Gastrocnemius medialis (tissue), 4 donors: Measurements from ENCODE around the gene JMY. TPM values are rescaled to one million over a fixed set of nuclear protein-coding genes. Genes with fewer than 3 reads are reported as not detected.

Source experiments
- ATAC-seq, 2 donors: fragments of 150-250 bp; one replicate each; pipeline ENCODE4 v1.9.1; 2016
- DNase-seq, 2 donors: peaks; one replicate each; pipeline ENCODE4 v3.0.0-alpha.2; 2019
- H3K27ac ChIP-seq, 4 donors: fragments of 200-600 bp; sonication (generic); 1 replicate in 1 of 4; 2 replicates in 3 of 4; pipeline ENCODE4 v1.5.1; 2016 to 2018; ENCODE audit warnings: mild to moderate bottlenecking in 2 of 4, moderate library complexity in 1 of 4
- H3K27me3 ChIP-seq, 3 donors: fragments of 200-600 bp; sonication (generic) in 2 of 3; 1 replicate in 1 of 3; 2 replicates in 2 of 3; pipeline versions ENCODE4 v1.5.1 to v1.6.0; 2016 to 2019; ENCODE audit warnings: mild to moderate bottlenecking in 1 of 3, moderate library complexity in 1 of 3
- H3K36me3 ChIP-seq, 2 donors: fragments of 200-600 bp; sonication (generic) in 1 of 2; one replicate each; pipeline ENCODE4 v1.5.1; 2017 to 2018
- H3K4me1 ChIP-seq, 2 donors: fragments of 200-600 bp; sonication (generic) in 1 of 2; one replicate each; pipeline ENCODE4 v1.5.1; 2016 to 2017; ENCODE audit warnings: mild to moderate bottlenecking in 2 of 2
- H3K4me3 ChIP-seq, 4 donors: fragments of 200-600 bp; sonication (generic) in 3 of 4; 1 replicate in 1 of 4; 2 replicates in 3 of 4; pipeline ENCODE4 v1.5.1; 2016 to 2019; ENCODE audit warnings: mild to moderate bottlenecking in 2 of 4
- H3K9me3 ChIP-seq, 3 donors: fragments of 200-600 bp; sonication (generic) in 2 of 3; 1 replicate in 1 of 3; 2 replicates in 2 of 3; pipeline ENCODE4 v1.5.1; 2016 to 2019
- CTCF ChIP-seq, 5 experiments: fragments of 450-650 bp in 3 of 5; fragments of 200-600 bp in 2 of 5; sonication (generic) in 2 of 5; IDR thresholded peaks in 4 of 5; conservative IDR thresholded peaks in 1 of 5; 1 replicate in 4 of 5; 2 replicates in 1 of 5; pipeline ENCODE4 v1.5.1; 2016 to 2019; ENCODE audit warnings: antibody characterized with exemption in 5 of 5, mild to moderate bottlenecking in 3 of 5, moderate library complexity in 3 of 5
- POLR2A ChIP-seq, 2 donors: fragments of 450-650 bp; IDR thresholded peaks; one replicate each; pipeline ENCODE4 v1.6.1; 2017; ENCODE audit warnings: antibody characterized with exemption in 2 of 2, mild to moderate bottlenecking in 2 of 2, moderate library complexity in 2 of 2
- in situ Hi-C, 4 donors: fragments of 200-750 bp; cut with MboI; loops; one replicate each; pipeline versions ENCODE4 v1.15.0 to v1.8.0; 2017; ENCODE audit warnings: low sequenced_read_pairs in 4 of 4
- intact Hi-C: fragments of 100-400 bp; cut with DNase I; formaldehyde crosslinking; loops from one replicate; pipeline ENCODE4 v1.15.1; 2023; ENCODE audit warnings: low total_unique reads
- total RNA-seq, 4 donors: library from RNA; depleted of rRNA; stranded (reverse); fragments of >200 nt; gene quantifications; one replicate each; pipeline versions ENCODE4 v1.1.0 to v1.2.3, GENCODE V29; 2016

JMY gene
- total RNA-seq, 4 donors from 2014 or later = 11.4 to 26.7 (median 16.8) TPM

- no peaks in the 10 kb centered on the region for H3K36me3 ChIP-seq
- no peaks in the 10 kb centered on the region for H3K9me3 ChIP-seq
- no peaks in the 10 kb centered on the region for H3K27me3 ChIP-seq
- H3K4me3 ChIP-seq = no peak overlapping the region
- in situ Hi-C loops = no loop called here
- intact Hi-C loops = no loop called here
- no peak overlapping the region for H3K27ac ChIP-seq
- DNase-seq = no peak
- no peak for TF ChIP-seq POLR2A (IDR thresholded peaks at IDR 0.05)
- no peak for TF ChIP-seq CTCF (IDR thresholded peaks at IDR 0.05 in 4 of 5, conservative IDR thresholded peaks at IDR 0.05 in 1 of 5)
- peaks cover 5 to 18% of the 10 kb centered on the region in 2 donors for H3K4me1 ChIP-seq
- no peak for ATAC-seq
Measured at GRCh38 chr5:79255786-79256557, 20.0 kb downstream of the JMY start.

- Histone ChIP-seq H3K4me3 (no peak overlapping the region), H3K27ac (no peak overlapping the region), H3K4me1 (peaks cover 5 to 18% of the 10 kb centered on the region in 2 donors), H3K9me3 (no peaks in the 10 kb centered on the region), H3K36me3 (no peaks in the 10 kb centered on the region), H3K27me3 (no peaks in the 10 kb centered on the region)
- no peak for DNase-seq
- ATAC-seq = no peak
- intact Hi-C loops (no loop called here), in situ Hi-C loops (no loop called here)
- TF ChIP-seq CTCF (IDR thresholded peaks at IDR 0.05 in 4 of 5, conservative IDR thresholded peaks at IDR 0.05 in 1 of 5) (no peak), POLR2A (IDR thresholded peaks at IDR 0.05) (no peak)
Measured at GRCh38 chr5:79256563-79256962, 20.6 kb downstream of the JMY start.

GRCh38 chr5:79257314-79257713, 21.4 kb downstream of the JMY start:
- Histone ChIP-seq H3K4me3 (no peak overlapping the region), H3K9me3 (no peaks in the 10 kb centered on the region), H3K36me3 (no peaks in the 10 kb centered on the region), H3K27ac (no peak overlapping the region), H3K27me3 (no peaks in the 10 kb centered on the region), H3K4me1 (peaks cover 8 to 18% of the 10 kb centered on the region in 2 donors)
- in situ Hi-C loops (no loop called here), intact Hi-C loops (no loop called here)
- DNase-seq = no peak
- no peak for ATAC-seq
- no peak for TF ChIP-seq POLR2A (IDR thresholded peaks at IDR 0.05)
- TF ChIP-seq CTCF (IDR thresholded peaks at IDR 0.05 in 4 of 5, conservative IDR thresholded peaks at IDR 0.05 in 1 of 5) = no peak

- TF ChIP-seq POLR2A (IDR thresholded peaks at IDR 0.05) = no peak
- TF ChIP-seq CTCF (IDR thresholded peaks at IDR 0.05 in 4 of 5, conservative IDR thresholded peaks at IDR 0.05 in 1 of 5) = no peak
- Histone ChIP-seq H3K27me3 (no peaks in the 10 kb centered on the region), H3K36me3 (no peaks in the 10 kb centered on the region), H3K9me3 (no peaks in the 10 kb centered on the region), H3K27ac (no peak overlapping the region), H3K4me3 (no peak overlapping the region), H3K4me1 (peaks cover 11 to 18% of the 10 kb centered on the region in 2 donors)
- intact Hi-C loops = no loop called here
- no peak for DNase-seq
- in situ Hi-C loops = no loop called here
- no peak for ATAC-seq
Measured at GRCh38 chr5:79258801-79259200, 22.9 kb downstream of the JMY start.
